ENCODE measurements around the gene CDKAL1.

Gene CDKAL1

DNA sequence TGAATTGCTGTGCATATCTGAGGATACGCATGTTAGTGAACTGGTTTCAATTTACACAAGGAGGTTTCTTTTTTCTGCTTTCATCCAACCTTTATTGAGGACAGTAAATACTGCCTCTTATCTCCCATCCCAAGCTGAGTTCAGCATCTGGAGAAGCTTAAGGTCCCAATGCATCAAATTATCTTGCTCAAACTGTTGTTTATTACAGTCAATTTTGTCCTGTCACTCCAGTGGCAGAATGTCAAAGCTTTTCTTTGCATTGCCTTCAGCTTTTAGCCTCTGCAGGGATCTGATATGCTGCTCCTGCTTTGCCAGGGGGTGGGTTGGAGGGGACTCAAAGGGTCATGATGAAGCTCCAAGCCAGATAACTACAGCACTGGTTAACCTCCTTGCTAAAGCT lies 623.9 kb downstream of the CDKAL1 start:
- DNase-seq, result no peak

DNA sequence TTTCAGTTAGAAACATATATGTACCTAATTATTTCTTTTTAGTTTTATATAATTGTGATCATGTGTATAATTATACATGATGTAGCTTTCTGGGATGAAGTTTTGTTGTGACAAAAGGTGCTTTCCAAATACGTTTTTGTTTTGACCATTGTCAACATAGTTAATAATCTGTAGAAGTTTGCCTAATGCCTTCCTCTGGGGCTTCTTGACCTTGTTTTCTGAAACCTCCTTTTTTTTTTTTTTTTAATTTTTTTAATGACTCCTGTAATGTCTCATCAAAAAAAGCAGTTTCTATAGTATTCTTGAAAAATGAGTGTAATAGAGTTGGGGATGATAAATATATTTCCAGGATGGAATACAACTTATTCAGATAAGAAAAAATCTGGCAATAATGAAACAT lies 624.6 kb downstream of the CDKAL1 start:
- DNase-seq, result no peak

DNA sequence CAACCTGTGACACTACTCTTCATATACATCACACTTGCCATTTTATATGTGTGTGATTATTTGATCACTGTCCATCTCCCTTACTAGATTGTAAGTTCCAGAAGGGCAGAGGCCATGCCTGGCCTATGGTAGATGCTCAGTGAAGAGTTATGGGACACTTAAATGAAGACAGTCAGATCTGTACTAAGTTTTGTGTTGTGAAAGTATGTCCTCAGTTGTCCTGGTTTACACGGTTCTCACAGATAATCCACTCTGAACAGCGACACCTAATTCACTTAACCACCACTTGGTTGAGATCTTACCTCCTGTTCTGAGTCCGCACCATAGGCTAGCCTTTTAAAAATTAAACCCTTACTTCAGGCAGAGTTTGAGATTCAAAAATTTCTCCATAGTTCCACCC lies 625.2 kb downstream of the CDKAL1 start:
- DNase-seq, result no peak

GRCh38 chr6:21161707-21162106 lies 627.5 kb downstream of the CDKAL1 start:
- no peak for DNase-seq

DNA sequence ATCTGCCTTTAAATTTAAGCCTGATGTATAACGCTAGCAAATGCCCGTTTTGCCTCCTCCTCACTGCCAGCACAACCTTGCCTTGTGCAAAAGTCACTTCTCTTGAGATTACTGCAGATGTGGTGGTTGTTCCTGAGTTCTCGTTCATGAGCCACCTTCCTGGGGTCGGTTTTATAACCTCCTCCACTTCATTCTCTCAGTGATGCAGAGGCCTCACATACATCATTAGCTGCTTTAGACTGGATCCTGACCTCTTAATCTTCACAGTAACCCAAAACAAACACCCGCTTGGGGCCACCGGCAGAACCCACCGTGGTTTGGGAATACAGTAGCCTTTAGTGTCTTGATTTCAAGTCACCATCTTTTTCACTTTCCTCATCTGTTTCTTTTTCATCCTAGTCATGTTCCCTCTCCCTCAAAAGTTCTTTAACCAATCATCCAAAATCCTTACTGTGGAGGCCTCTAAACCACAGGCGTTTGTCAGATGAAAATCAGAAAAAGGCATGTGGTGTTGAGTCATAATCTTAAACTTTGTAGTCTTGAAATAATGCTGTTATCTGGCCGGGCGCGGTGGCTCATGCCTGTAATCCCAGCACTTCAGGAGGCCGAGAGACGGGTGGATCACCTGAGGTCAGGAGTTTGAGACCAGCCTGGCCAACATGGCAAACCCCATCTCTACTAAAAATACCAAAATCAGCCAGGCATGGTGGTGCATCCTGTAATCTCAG lies 629.0 kb downstream of the CDKAL1 start:
- DNase-seq, result no peak

DNA sequence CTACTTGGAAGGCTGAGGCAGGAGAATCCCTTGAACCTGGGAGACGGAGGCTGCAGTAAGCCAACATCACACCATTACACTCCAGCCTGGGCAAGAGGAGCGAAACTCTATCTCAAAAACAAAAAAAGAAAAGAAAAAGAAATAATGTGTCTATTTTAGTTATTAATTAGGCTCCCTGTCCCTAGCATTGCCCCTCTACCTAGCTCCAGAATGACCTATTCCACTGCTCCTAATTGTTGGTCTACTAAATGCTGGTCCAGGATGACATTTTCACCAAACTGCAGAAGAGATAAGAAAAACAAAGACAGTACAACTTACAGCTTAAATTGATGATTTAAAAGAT lies 629.6 kb downstream of the CDKAL1 start:
- DNase-seq, result no peak

- no peak for DNase-seq
These were observed 630.6 kb downstream of the CDKAL1 start for GRCh38 chr6:21164768-21165326.

- DNase-seq, result no peak
These were observed 632.5 kb downstream of the CDKAL1 start for GRCh38 chr6:21166754-21167153.

- DNase-seq, result no peak
These were observed 633.5 kb downstream of the CDKAL1 start for GRCh38 chr6:21167790-21168189.

- no peak for DNase-seq
These were observed 637.5 kb downstream of the CDKAL1 start for GRCh38 chr6:21171801-21172200.

GRCh38 chr6:21173031-21173430 lies 638.8 kb downstream of the CDKAL1 start:
- DNase-seq, result no peak

- no peak for DNase-seq
These were observed 639.4 kb downstream of the CDKAL1 start for GRCh38 chr6:21173678-21174077.

DNA sequence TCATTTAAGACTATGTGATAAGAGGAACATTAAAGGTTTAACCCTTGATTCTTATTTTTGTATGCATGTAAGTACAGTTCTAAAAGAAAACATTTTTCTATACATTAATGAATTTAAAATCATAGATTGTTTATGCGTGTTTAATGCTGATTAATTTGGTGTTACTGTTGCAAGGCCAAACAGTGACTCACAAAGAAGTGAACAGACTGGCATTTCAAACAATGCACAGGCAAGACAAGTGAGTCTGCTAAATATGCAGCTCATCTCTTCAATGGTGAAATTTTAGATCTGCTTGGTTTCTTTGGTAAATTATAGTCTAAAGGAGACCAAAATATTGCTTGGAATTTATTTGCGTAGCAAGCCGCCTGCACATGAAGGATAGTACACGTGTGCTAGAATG lies 641.9 kb downstream of the CDKAL1 start:
- DNase-seq, result no peak

DNA sequence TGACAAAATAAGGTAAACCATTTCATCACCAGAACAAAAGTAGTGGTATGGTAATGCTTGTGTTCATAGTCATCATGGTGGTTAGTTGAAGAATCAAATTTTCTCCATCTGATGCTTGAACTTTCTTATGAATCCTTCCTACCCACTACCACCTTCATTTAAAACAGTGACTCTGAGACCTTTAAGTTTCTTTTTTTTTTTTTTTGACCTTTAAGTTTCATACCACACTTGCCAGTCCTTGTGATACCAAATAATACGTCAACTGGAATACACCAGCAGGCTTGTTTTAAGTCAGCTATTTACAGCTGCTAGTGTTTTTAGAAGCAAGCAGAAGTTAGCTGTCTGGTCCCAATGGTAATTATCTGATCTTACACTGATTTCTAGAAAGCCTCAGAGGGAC lies 645.9 kb downstream of the CDKAL1 start:
- DNase-seq, result no peak

- DNase-seq, result no peak
These were observed 646.6 kb downstream of the CDKAL1 start for GRCh38 chr6:21180800-21181337.

DNA sequence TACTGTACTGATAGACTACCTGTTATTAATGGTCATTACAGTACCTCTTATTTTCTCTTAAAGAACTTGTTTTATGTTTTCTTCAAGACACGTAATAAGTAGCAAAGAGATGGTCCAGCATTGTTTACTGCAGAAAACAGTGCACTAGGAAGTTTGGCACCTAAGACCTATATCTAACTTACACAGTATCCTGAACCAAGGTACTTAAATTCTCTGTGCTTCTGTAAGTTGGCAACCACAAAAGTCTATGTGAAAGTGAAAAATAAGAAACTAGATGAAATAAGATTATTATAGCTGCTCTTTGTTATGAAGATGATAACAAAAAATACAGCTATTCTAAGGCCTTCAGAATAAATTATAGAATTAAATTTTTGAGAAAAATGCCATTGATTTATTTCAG lies 647.6 kb downstream of the CDKAL1 start:
- DNase-seq, result no peak

- no peak for DNase-seq
These were observed 648.3 kb downstream of the CDKAL1 start for GRCh38 chr6:21182589-21182988.

GRCh38 chr6:21185861-21186478 lies 651.7 kb downstream of the CDKAL1 start:
- DNase-seq, result no peak

GRCh38 chr6:21186479-21187055 lies 652.3 kb downstream of the CDKAL1 start:
- DNase-seq, result no peak

- no peak for DNase-seq
These were observed 653.2 kb downstream of the CDKAL1 start for GRCh38 chr6:21187485-21187884.

DNA sequence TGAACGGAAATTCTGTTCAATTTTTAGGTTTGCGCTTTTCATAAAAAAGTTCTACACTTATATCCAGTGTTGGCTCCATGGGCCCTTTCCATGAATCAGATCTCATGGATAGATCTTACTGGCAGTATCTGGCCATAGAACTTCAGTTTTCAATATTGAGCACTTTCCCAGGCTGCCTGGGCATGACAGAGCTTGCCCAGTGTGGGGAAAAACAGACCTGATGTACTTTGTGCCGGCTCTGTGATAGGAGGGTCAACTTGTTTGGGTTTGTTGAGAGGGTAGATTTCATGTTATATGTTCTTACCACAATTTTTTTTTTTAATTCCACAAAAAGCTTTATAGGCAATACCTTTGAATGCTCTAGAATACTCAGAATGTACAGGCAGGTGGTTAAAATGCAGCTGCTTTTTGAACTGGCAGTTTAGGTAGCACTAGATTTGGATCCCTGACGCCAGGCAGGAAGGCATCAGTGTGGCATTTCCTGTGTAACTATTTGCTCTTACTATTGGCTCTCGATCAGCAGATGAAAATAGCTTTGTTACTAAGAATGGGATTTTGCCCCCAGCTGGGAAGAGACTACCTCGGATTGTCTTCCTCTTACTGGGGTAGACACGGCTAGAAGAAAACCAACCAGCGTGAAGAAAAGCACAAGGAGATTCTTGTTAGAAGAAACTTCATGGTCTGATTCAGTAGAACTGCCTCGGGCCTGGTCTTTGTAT lies 654.4 kb downstream of the CDKAL1 start:
- no peak for DNase-seq

- DNase-seq, result no peak
These were observed 655.5 kb downstream of the CDKAL1 start for GRCh38 chr6:21189759-21190158.

DNA sequence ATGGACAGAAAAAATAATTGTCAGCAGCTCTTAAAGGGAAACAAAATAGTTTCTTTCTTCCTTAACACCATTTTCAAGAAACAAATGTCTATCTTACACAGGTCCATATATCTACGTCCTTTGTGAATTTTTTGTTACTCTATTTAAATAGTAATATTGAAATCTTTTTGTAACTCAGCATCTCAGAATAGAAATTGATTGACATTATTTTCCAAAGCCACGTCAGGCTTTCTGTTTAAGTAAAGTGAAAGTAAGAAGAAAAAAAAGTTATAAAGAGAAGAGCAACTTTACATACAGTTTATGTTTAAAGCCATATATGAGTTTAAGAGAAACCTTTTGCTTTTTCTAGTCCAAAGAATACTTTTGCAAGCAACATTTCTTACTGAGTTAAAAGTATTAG lies 656.4 kb downstream of the CDKAL1 start:
- no peak for DNase-seq
